Small intestine (tissue), 7 donors: ENCODE data around the gene DEXI. TPM values are rescaled to one million over a fixed set of nuclear protein-coding genes. Genes with fewer than 3 reads are reported as not detected.
"Not testable (repeated sequence)": the region's sequence is repeated elsewhere in the genome, so short reads cannot be mapped to it uniquely, and the experiment has no call there.

Experiments used
- DNase-seq, 2 donors: peaks; one replicate each; pipeline versions ENCODE4 v3.0.0 to v3.0.0-alpha.2; 2013
- FAIRE-seq: peaks from 2 replicates; lab custom pipeline; 2012; peaks lifted over from hg19 to GRCh38; lab: Jason Lieb, UNC
- H3K27ac ChIP-seq, 3 donors: one replicate each; pipeline ENCODE4 v1.5.1; 2013; ENCODE audit warnings: low read length in 2 of 3, mild to moderate bottlenecking in 2 of 3, control low read depth in 1 of 3, inconsistent platforms in 1 of 3, low read depth in 1 of 3, moderate library complexity in 1 of 3
- H3K27me3 ChIP-seq, 3 donors: one replicate each; pipeline ENCODE4 v1.6.1; 2013; ENCODE audit warnings: low read length in 3 of 3, inconsistent platforms in 1 of 3; ENCODE audit not compliant: control insufficient read depth in 3 of 3, insufficient read depth in 3 of 3
- H3K36me3 ChIP-seq, 3 donors: one replicate each; pipeline ENCODE4 v1.6.1; 2013; ENCODE audit warnings: low read length in 3 of 3, inconsistent platforms in 1 of 3, low read depth in 1 of 3, mild to moderate bottlenecking in 1 of 3, moderate library complexity in 1 of 3; ENCODE audit not compliant: control insufficient read depth in 3 of 3, insufficient read depth in 2 of 3
- H3K4me1 ChIP-seq, 3 donors: one replicate each; pipeline ENCODE4 v1.6.1; 2013; ENCODE audit warnings: low read length in 2 of 3, inconsistent platforms in 1 of 3, low read depth in 1 of 3, mild to moderate bottlenecking in 1 of 3, moderate library complexity in 1 of 3; ENCODE audit not compliant: control insufficient read depth in 3 of 3, insufficient read depth in 2 of 3
- H3K4me3 ChIP-seq, 3 donors: one replicate each; pipeline ENCODE4 v1.5.1; 2013; ENCODE audit warnings: low read length in 3 of 3, control low read depth in 1 of 3, inconsistent platforms in 1 of 3, low read depth in 1 of 3, mild to moderate bottlenecking in 1 of 3, moderate library complexity in 1 of 3
- H3K9me3 ChIP-seq, 2 donors: one replicate each; pipeline ENCODE4 v1.6.1; 2013; ENCODE audit warnings: low read depth in 1 of 2, low read length in 1 of 2; ENCODE audit not compliant: control insufficient read depth in 2 of 2, insufficient read depth in 1 of 2
- WGBS, 3 donors: extraction: QIAGEN DNeasy Blood & Tissue Kit; methylation state at CpG; one replicate each; pipeline ENCODE4 v1.1.7; 2013; 5-methylcytosine and 5-hydroxymethylcytosine counted together
- polyA plus RNA-seq, 4 donors: library from polyadenylated mRNA; stranded (reverse) in 3 of 4; unstranded in 1 of 4; fragments of 200-250 nt in 3 of 4; fragments of 120-200 nt in 1 of 4; gene quantifications; one replicate each; pipeline versions ENCODE4 v1.2.1 to v1.2.3, GENCODE V29; 2013
- donor health status: healthy with polysubstance abuse.
- donor health status: control.
- donor health status: control.
- donor health status: Bipolar disorder and iron deficiency.
- donor health status: healthy.

DEXI gene
- polyA plus RNA-seq, 4 donors: 23.0 to 31.9 (median 26.3) TPM

- peaks cover 14 to 52% (median 36%) of the 10 kb centered on the region in 3 donors for H3K4me1 ChIP-seq
- 0 to 2% (median 1%) methylated on average over 19 to 52 of the region's 52 CpGs for WGBS, 3 donors
- FAIRE-seq, H3K9me3 ChIP-seq, H3K27me3 ChIP-seq, DNase-seq: not testable (repeated sequence)
- peaks cover 0 to 14% (median 0%) of the 10 kb centered on the region in 3 donors for H3K36me3 ChIP-seq
- peak overlapping the region; percentile 45 to 72 (median 64) for H3K4me3 ChIP-seq
- H3K27ac ChIP-seq: peak overlapping the region in 2 of 3 donors; percentile 61 to 76
These were observed 325 bp downstream of the DEXI start for GRCh38 chr16:10941935-10942351.

- DNase-seq (peak; percentile 30 to 54), FAIRE-seq (no peak)
- Histone ChIP-seq H3K9me3 (no peaks in the 10 kb centered on the region), H3K27ac (peak overlapping the region; percentile 25 to 64 (median 40)), H3K36me3 (peaks cover 0 to 17% (median 3%) of the 10 kb centered on the region in 3 donors), H3K4me1 (peaks cover 18 to 52% (median 36%) of the 10 kb centered on the region in 3 donors), H3K4me3 (peak overlapping the region; percentile 51 to 72 (median 64)), H3K27me3 (no peaks in the 10 kb centered on the region)
- WGBS, 3 donors: 2 to 3% (median 3%) methylated on average over 23 to 35 of the region's 36 CpGs
These were observed 938 bp downstream of the DEXI start for GRCh38 chr16:10941127-10941933.

GRCh38 chr16:10940501-10941079 lies 1.7 kb downstream of the DEXI start:
- H3K27me3 ChIP-seq: no peaks in the 10 kb centered on the region
- peak overlapping the region; percentile 9 to 64 (median 40) for H3K27ac ChIP-seq
- WGBS, 3 donors: 7 to 21% (median 13%) methylated on average over 8 of the region's 8 CpGs
- H3K36me3 ChIP-seq: peaks cover 0 to 18% (median 3%) of the 10 kb centered on the region in 3 donors
- peak overlapping the region in 2 of 3 donors; percentile 64 to 72 for H3K4me3 ChIP-seq
- no peak for FAIRE-seq
- peaks cover 17 to 47% (median 36%) of the 10 kb centered on the region in 3 donors for H3K4me1 ChIP-seq
- H3K9me3 ChIP-seq: no peaks in the 10 kb centered on the region
- DNase-seq: peak; percentile 55 to 69

- Histone ChIP-seq H3K4me3 (peak overlapping the region in 2 of 3 donors; percentile 64 to 72), H3K27me3 (no peaks in the 10 kb centered on the region), H3K4me1 (peaks cover 14 to 40% (median 32%) of the 10 kb centered on the region in 3 donors), H3K27ac (peak overlapping the region in 2 of 3 donors; percentile 38 to 64), H3K9me3 (no peaks in the 10 kb centered on the region), H3K36me3 (peaks cover 0 to 18% (median 3%) of the 10 kb centered on the region in 3 donors)
- no peak for DNase-seq
- 49 to 83% (median 53%) methylated on average over 7 of the region's 7 CpGs for WGBS, 3 donors
- FAIRE-seq: no peak
These were observed 2.5 kb downstream of the DEXI start for GRCh38 chr16:10939649-10940234.

GRCh38 chr16:10938796-10939648 lies 3.2 kb downstream of the DEXI start:
- H3K27ac ChIP-seq: peak overlapping the region; percentile 38 to 72 (median 64)
- 29 to 43% (median 43%) methylated on average over 7 of the region's 7 CpGs for WGBS, 3 donors

GRCh38 chr16:10938321-10938720 lies 3.9 kb downstream of the DEXI start:
- DNase-seq (peak; percentile 46 to 73), FAIRE-seq (no peak)
- WGBS, 3 donors: 24 to 35% (median 25%) methylated on average over 7 of the region's 7 CpGs
- H3K27ac ChIP-seq: peak overlapping the region; percentile 38 to 72 (median 50)
- peaks cover 14 to 40% (median 32%) of the 10 kb centered on the region in 3 donors for H3K4me1 ChIP-seq
- H3K36me3 ChIP-seq: peaks cover 0 to 31% (median 3%) of the 10 kb centered on the region in 3 donors
- H3K27me3 ChIP-seq: no peaks in the 10 kb centered on the region
- no peak overlapping the region for H3K4me3 ChIP-seq
- H3K9me3 ChIP-seq: no peaks in the 10 kb centered on the region

More at GRCh38 chr16:10938796-10939648, 3.2 kb downstream of the DEXI start:
- H3K4me1 ChIP-seq: peaks cover 14 to 40% (median 32%) of the 10 kb centered on the region in 3 donors
- peak overlapping the region in 2 of 3 donors; percentile 6 to 64 for H3K4me3 ChIP-seq
- no peaks in the 10 kb centered on the region for H3K27me3 ChIP-seq
- H3K36me3 ChIP-seq: peaks cover 0 to 24% (median 3%) of the 10 kb centered on the region in 3 donors
- H3K9me3 ChIP-seq: no peaks in the 10 kb centered on the region
- DNase-seq (peak; percentile 48 to 86), FAIRE-seq (no peak)

- Histone ChIP-seq H3K27me3 (no peaks in the 10 kb centered on the region), H3K4me1 (peaks cover 14 to 37% (median 32%) of the 10 kb centered on the region in 3 donors), H3K9me3 (no peaks in the 10 kb centered on the region), H3K36me3 (peaks cover 2 to 40% (median 3%) of the 10 kb centered on the region in 3 donors), H3K4me3 (peak overlapping the region in 1 of 3 donors; percentile 8), H3K27ac (peak overlapping the region in 2 of 3 donors; percentile 28 to 50)
- 18 to 32% (median 24%) methylated on average over 11 of the region's 11 CpGs for WGBS, 3 donors
- no peak for FAIRE-seq
- DNase-seq: peak in 1 of 2 donors; percentile 78
These were observed 5.0 kb downstream of the DEXI start for GRCh38 chr16:10937068-10937859.
